ENCODE measurements around the gene DNAH3. TPM values are rescaled to one million over a fixed set of nuclear protein-coding genes. Genes with fewer than 3 reads are reported as not detected.

Gene DNAH3
- total RNA-seq, 4 donors from 2014 or later: 0.72 to 1.8 (median 1.4) TPM

GRCh38 chr16:21076186-21076883, 74.3 kb downstream of the DNAH3 start:
- no peak overlapping the region for H3K4me3 ChIP-seq (ENCODE audit: low read depth, poor library complexity, severe bottlenecking)
- no peak for TF ChIP-seq POLR2A (IDR thresholded peaks at IDR 0.05)
- TF ChIP-seq CTCF (IDR thresholded peaks at IDR 0.05): no peak
- intact Hi-C loops (cut with DNase I; ENCODE audit: low total_unique reads): no loop called here
- 64 to 66% methylated on average over 3 of the region's 3 CpGs for WGBS, 2 donors
- no peak for DNase-seq (ENCODE audit: low spot score in 2 of 2)

- DNase-seq (ENCODE audit: low spot score in 2 of 2): no peak
- no peak overlapping the region for H3K4me3 ChIP-seq (ENCODE audit: low read depth, poor library complexity, severe bottlenecking)
- intact Hi-C loops (cut with DNase I; ENCODE audit: low total_unique reads): no loop called here
- WGBS, 2 donors: 81 to 87% methylated on average over 7 of the region's 7 CpGs
- TF ChIP-seq POLR2A (IDR thresholded peaks at IDR 0.05) (no peak), CTCF (IDR thresholded peaks at IDR 0.05) (no peak)
Measured at GRCh38 chr16:21075252-21075651, 75.4 kb downstream of the DNAH3 start.

DNA sequence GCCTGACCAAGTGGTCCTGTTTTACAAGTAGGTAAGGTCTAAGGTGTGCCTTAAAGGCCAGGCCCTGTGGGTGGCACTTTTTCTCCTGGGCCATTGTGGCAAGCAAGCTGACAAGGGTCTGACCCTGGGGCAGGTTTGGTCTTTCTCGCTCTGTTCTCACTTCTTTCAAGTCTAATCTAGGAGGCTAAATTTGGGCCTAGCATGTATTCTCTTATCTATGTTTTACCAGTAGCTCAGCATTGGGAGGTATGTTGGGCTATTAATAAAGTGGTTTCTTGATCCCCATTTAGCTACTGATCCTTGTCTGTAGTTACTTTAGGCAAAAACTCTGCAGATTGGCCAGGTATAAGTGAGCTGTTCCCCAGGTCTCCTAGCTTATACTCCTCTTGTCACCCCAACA, 77.7 kb downstream of the DNAH3 start:
- DNase-seq (ENCODE audit: low spot score in 2 of 2): no peak
- H3K4me3 ChIP-seq (ENCODE audit: low read depth, poor library complexity, severe bottlenecking): no peak overlapping the region
- 88 to 94% methylated on average over 1 of the region's 1 CpG for WGBS, 2 donors
- TF ChIP-seq CTCF (IDR thresholded peaks at IDR 0.05) (no peak), POLR2A (IDR thresholded peaks at IDR 0.05) (no peak)
- intact Hi-C loops (cut with DNase I; ENCODE audit: low total_unique reads): no loop called here

GRCh38 chr16:21071741-21072140, 78.9 kb downstream of the DNAH3 start:
- no peak for DNase-seq (ENCODE audit: low spot score in 2 of 2)
- intact Hi-C loops (cut with DNase I; ENCODE audit: low total_unique reads): no loop called here
- WGBS, 2 donors: 59 to 70% methylated on average over 4 of the region's 4 CpGs
- H3K4me3 ChIP-seq (ENCODE audit: low read depth, poor library complexity, severe bottlenecking): no peak overlapping the region
- TF ChIP-seq CTCF (IDR thresholded peaks at IDR 0.05) (no peak), POLR2A (IDR thresholded peaks at IDR 0.05) (no peak)

- no peak for TF ChIP-seq POLR2A (IDR thresholded peaks at IDR 0.05)
- TF ChIP-seq CTCF (IDR thresholded peaks at IDR 0.05): no peak
- 75 to 84% methylated on average over 4 of the region's 4 CpGs for WGBS, 2 donors
- intact Hi-C loops (cut with DNase I; ENCODE audit: low total_unique reads): no loop called here
- H3K4me3 ChIP-seq (ENCODE audit: low read depth, poor library complexity, severe bottlenecking): no peak overlapping the region
- DNase-seq (ENCODE audit: low spot score in 2 of 2): no peak
Measured at GRCh38 chr16:21070564-21070963, 80.1 kb downstream of the DNAH3 start.

GRCh38 chr16:21069986-21070385, 80.7 kb downstream of the DNAH3 start:
- intact Hi-C loops (cut with DNase I; ENCODE audit: low total_unique reads): no loop called here
- WGBS, 2 donors: 91% methylated on average over 6 of the region's 6 CpGs

More at GRCh38 chr16:21069986-21070385, 80.7 kb downstream of the DNAH3 start:
- H3K4me3 ChIP-seq (ENCODE audit: low read depth, poor library complexity, severe bottlenecking): no peak overlapping the region
- TF ChIP-seq CTCF (IDR thresholded peaks at IDR 0.05) (no peak), POLR2A (IDR thresholded peaks at IDR 0.05) (no peak)
- DNase-seq (ENCODE audit: low spot score in 2 of 2): peak in 1 of 2 donors; percentile 2
